K562 (cell line): Measurements from ENCODE around the gene KCNH2. TPM values are rescaled to one million over a fixed set of nuclear protein-coding genes. Genes with fewer than 3 reads are reported as not detected.

Source experiments
- ATAC-seq: fragments of 200-7000 bp; cut with Tn5 transposase; 3 replicates; pipeline ENCODE4 v1.9.1; 2020; ENCODE audit warnings: moderate library complexity
- BruUV-seq: library from RNA; stranded (reverse); fragments of 400-500 nt; replicated peaks from 2 replicates; lab custom pipeline; 2021; lab: Mats Ljungman, UMichigan
- CTCF ChIA-PET: fragments of 300-600 bp; formaldehyde crosslinking; extraction: SDS; loops from one replicate; lab custom pipeline; 2021; ENCODE audit warnings: low intra/inter-chr PET ratio; lab: Yijun Ruan, JAX
- POLR2A ChIA-PET: fragments of 300-600, 350-650 bp; sonication (Branson Sonifier 250); formaldehyde crosslinking; extraction: SDS; loops from one replicate; lab custom pipeline; 2021; ENCODE audit warnings: antibody characterized with exemption, inconsistent platforms; lab: Yijun Ruan, JAX
- DNase-seq, 4 experiments: peaks; one replicate each; pipeline versions ENCODE4 v3.0.0 to v3.0.0-alpha.2; 2011 to 2018; ENCODE audit warnings: low spot score in 3 of 4, mixed read lengths in 3 of 4; ENCODE audit errors: extremely low read depth in 1 of 4
- FAIRE-seq: peaks from 2 replicates; lab custom pipeline; 2011; peaks lifted over from hg19 to GRCh38; lab: Jason Lieb, UNC
- H2AFZ ChIP-seq: 2 replicates; pipeline ENCODE4 v1.6.0; 2011; ENCODE audit warnings: low read depth, low read length, control low read depth, inconsistent platforms
- H3K27ac ChIP-seq: fragments of 200-600 bp; 3 replicates; pipeline ENCODE4 v1.8.0; 2011; ENCODE audit warnings: low read depth, mild to moderate bottlenecking, control low read depth, inconsistent platforms, low read length, moderate library complexity, mixed read lengths; ENCODE audit errors: extremely low read depth
- H3K27me3 ChIP-seq, 2 experiments: fragments of 300-600 bp in 1 of 2; 2 replicates in 1 of 2; 3 replicates in 1 of 2; pipeline versions ENCODE4 v1.6.0 to v1.8.0; 2011; ENCODE audit warnings: inconsistent platforms in 2 of 2, low read length in 2 of 2, mild to moderate bottlenecking in 1 of 2, mixed read lengths in 1 of 2, moderate library complexity in 1 of 2; ENCODE audit not compliant: control insufficient read depth in 2 of 2, insufficient read depth in 2 of 2
- H3K36me3 ChIP-seq: fragments of 300-600 bp; 3 replicates; pipeline ENCODE4 v1.8.0; 2011; ENCODE audit warnings: mild to moderate bottlenecking, low read length, inconsistent platforms; ENCODE audit not compliant: control insufficient read depth, insufficient read depth
- H3K4me1 ChIP-seq, 2 experiments: fragments of 200-600 bp in 1 of 2; replicated peaks in 1 of 2; 2 replicates in 1 of 2; 3 replicates in 1 of 2; pipeline versions ENCODE4 v1.5.1 to v1.8.0; 2011; ENCODE audit warnings: inconsistent platforms in 2 of 2, low read length in 2 of 2, mild to moderate bottlenecking in 1 of 2, mixed read lengths in 1 of 2, moderate library complexity in 1 of 2; ENCODE audit not compliant: control insufficient read depth in 2 of 2, insufficient read depth in 2 of 2
- H3K4me2 ChIP-seq: 2 replicates; pipeline ENCODE4 v1.6.1; 2011; ENCODE audit warnings: low read length, control low read depth, inconsistent platforms, mixed read lengths; ENCODE audit not compliant: insufficient read depth
- H3K4me3 ChIP-seq: fragments of 200-600 bp; sonication (generic), shearing (Covaris generic); 2 replicates; pipeline ENCODE4 v1.5.1; 2016; ENCODE audit warnings: control low read depth, inconsistent platforms
- H3K79me2 ChIP-seq: fragments of 200-600 bp; 3 replicates; pipeline ENCODE4 v1.8.0; 2011; ENCODE audit warnings: low read length, inconsistent platforms; ENCODE audit not compliant: control insufficient read depth, insufficient read depth
- H3K9ac ChIP-seq, 2 experiments: 2 replicates each; pipeline versions ENCODE4 v1.6.0 to v1.6.1; 2011; ENCODE audit warnings: low read depth in 2 of 2, low read length in 2 of 2, control low read depth in 1 of 2, inconsistent platforms in 1 of 2, mild to moderate bottlenecking in 1 of 2, mixed read lengths in 1 of 2; ENCODE audit not compliant: insufficient read depth in 1 of 2
- H3K9me1 ChIP-seq: one replicate; pipeline ENCODE4 v1.6.0; 2011; ENCODE audit warnings: inconsistent platforms, mild to moderate bottlenecking, low read length, moderate library complexity; ENCODE audit not compliant: control insufficient read depth, insufficient read depth
- H3K9me3 ChIP-seq: replicated peaks from 2 replicates; pipeline ENCODE4 v1.5.1; 2011; ENCODE audit warnings: low read depth, low read length, inconsistent platforms; ENCODE audit not compliant: control insufficient read depth, insufficient read depth
- H4K20me1 ChIP-seq: replicated peaks from 2 replicates; pipeline ENCODE4 v1.6.1; 2011; ENCODE audit warnings: low read length, inconsistent platforms, mixed read lengths; ENCODE audit not compliant: control insufficient read depth, insufficient read depth
- E4F1 ChIP-seq: fragments of 250-450 bp; sonication (Bioruptor Pico); IDR thresholded peaks from 2 replicates; pipeline ENCODE4 v1.5.0; 2021; ENCODE audit warnings: mild to moderate bottlenecking, borderline replicate concordance
- FUS ChIP-seq: fragments of 200-400 bp; formaldehyde crosslinking; optimal IDR thresholded peaks from 2 replicates; pipeline ENCODE3; 2017; ENCODE audit warnings: low read depth, low read length
- MCM3 ChIP-seq: fragments of 450-650 bp; IDR thresholded peaks from 2 replicates; pipeline ENCODE4 v1.6.1; 2016
- MED1 ChIP-seq: sonication (generic); formaldehyde crosslinking; IDR thresholded peaks from 2 replicates; pipeline ENCODE4 v1.8.1; 2023; ENCODE audit warnings: missing genetic modification reagents, borderline replicate concordance
- RNF219 ChIP-seq: fragments of 250-450 bp; sonication (Bioruptor Pico); IDR thresholded peaks from 2 replicates; pipeline ENCODE4 v1.5.0; 2022; ENCODE audit warnings: mild to moderate bottlenecking
- SMAD1 ChIP-seq: fragments of 150-350 bp; IDR thresholded peaks from 2 replicates; pipeline ENCODE4 v1.6.1; 2014; ENCODE audit warnings: low read length, low read depth; ENCODE audit not compliant: partially characterized antibody
- ZBTB40 ChIP-seq, 2 experiments: fragments of 450-650 bp in 1 of 2; sonication (generic) in 1 of 2; formaldehyde crosslinking in 1 of 2; IDR thresholded peaks; 2 replicates each; pipeline versions ENCODE4 v1.7.1 to v1.9.0; 2016 to 2022; ENCODE audit warnings: inconsistent platforms in 1 of 2, mild to moderate bottlenecking in 1 of 2, missing genetic modification reagents in 1 of 2
- ZNF79 ChIP-seq: fragments of 250-450 bp; sonication (Bioruptor Pico); IDR thresholded peaks from 2 replicates; pipeline ENCODE4 v1.4.0; 2020; ENCODE audit warnings: low read depth, mild to moderate bottlenecking, moderate library complexity
- WGBS: fragments of 100-300 bp; shearing (Covaris generic); methylation state at CpG from one replicate; pipeline ENCODE4 v1.1.6; 2016; ENCODE audit warnings: low coverage, mixed read lengths; ENCODE audit not compliant: insufficient coverage; ENCODE audit errors: missing lambda C conversion rate; 5-methylcytosine and 5-hydroxymethylcytosine counted together
- in situ Hi-C: fragments of 300-500 bp; cut with MboI; formaldehyde crosslinking; loops from 4 replicates; pipeline ENCODE4 v1.15.0; 2018; ENCODE audit warnings: inconsistent platforms, mixed read lengths
- intact Hi-C: fragments of 100-400 bp; cut with micrococcal nuclease; formaldehyde crosslinking; loops from 2 replicates; pipeline ENCODE4 v1.14.2; 2022
- polyA plus RNA-seq, 8 experiments: library from polyadenylated mRNA; depleted of rRNA in 4 of 8; stranded (reverse) in 5 of 8; unstranded in 3 of 8; fragments of >200 nt; fragmentation: Nextera tagmentation in 2 of 8; fragmentation: Illumina TruSeq in 1 of 8; extraction: Ambion mirVana in 2 of 8; extraction: Trizol in 1 of 8; gene quantifications; 2 replicates each; pipeline versions ENCODE4 v1.2.1 to v1.2.3, GENCODE V29; 2011 to 2014; ENCODE audit warnings: inconsistent platforms in 1 of 8, missing spikeins in 1 of 8
- total RNA-seq, 7 experiments: library from RNA; depleted of rRNA in 6 of 7; stranded (reverse); fragments of >200 nt in 6 of 7; fragmentation: Illumina TruSeq in 2 of 7; extraction: Trizol in 2 of 7; gene quantifications; 2 replicates each; pipeline versions ENCODE4 v1.2.1 to v1.2.3, GENCODE V29; 2011 to 2021; ENCODE audit warnings: low replicate concordance in 1 of 7

KCNH2 gene
- total and polyA plus RNA-seq, 9 of the 15 experiments (the other 6 are each of a cell fraction or from before 2014, with no cell fraction given) = 18.1 to 368 (median 218) TPM

GRCh38 chr7:150939052-150939451 is 39.1 kb downstream of the KCNH2 start:
- ChIA-PET POLR2A (interaction anchor here (0.7 to 4.2 kb wide), 7 partner anchors 11 to 217 kb away, joined by 3 to 18 read pairs (median 4); no protein-coding TSS in a partner anchor), CTCF (no interaction called here)
- no peak for ATAC-seq
- Histone ChIP-seq H3K9ac (peak overlapping the region in 1 of 2 experiments; percentile 21; a peak in 1 of 4 replicates), H3K9me1 (no peaks in the 10 kb centered on the region), H3K4me1 (peaks cover 9 to 33% of the 10 kb centered on the region in 2 experiments; a peak in 4 of 5 replicates), H3K27me3 (no peaks in the 10 kb centered on the region), H4K20me1 (0 out of 2 replicates have a peak, but pooled peaks cover 2% of the 10 kb centered on the region), H3K9me3 (no peaks in the 10 kb centered on the region), H3K4me3 (no peak overlapping the region), H3K36me3 (peaks cover 2% of the 10 kb centered on the region; the same call in 1 of the 3 replicates), H2AFZ (no peak overlapping the region), H3K79me2 (no peaks in the 10 kb centered on the region), H3K4me2 (no peak overlapping the region), H3K27ac (no peak overlapping the region)
- in situ Hi-C loops (no loop called here), intact Hi-C loops (no loop called here)
- no peak for DNase-seq
- 48% methylated on average over 2 of the region's 2 CpGs for WGBS
- no peak for FAIRE-seq
- no TSS peak for BruUV-seq
- TF ChIP-seq SMAD1 (no peak), MED1 (CRISPR knock-in tag) (no peak), E4F1 (CRISPR knock-in tag) (no peak), ZBTB40 (IDR thresholded peaks at IDR 0.05) (no peak), ZBTB40 (CRISPR knock-in tag; IDR thresholded peaks at IDR 0.05) (no peak), MCM3 (no peak), RNF219 (no peak), ZNF79 (CRISPR knock-in tag) (no peak), FUS (no peak)
